Mammary epithelial cell (primary cell): Measurements from ENCODE around the gene TST.

ENCODE experiments used
- CTCF ChIP-seq, 2 donors: IDR thresholded peaks in 1 of 2; conservative IDR thresholded peaks in 1 of 2; 2 replicates each; pipeline ENCODE4 v1.5.1; 2011 to 2012; ENCODE audit warnings: inconsistent platforms in 2 of 2, low read length in 2 of 2, mild to moderate bottlenecking in 2 of 2, control low read depth in 1 of 2, low read depth in 1 of 2; ENCODE audit not compliant: insufficient read depth in 1 of 2; ENCODE audit errors: extremely low read depth in 1 of 2
- EZH2 ChIP-seq: IDR thresholded peaks from 2 replicates; pipeline ENCODE4 v1.6.1; 2012; ENCODE audit warnings: low read length, inconsistent platforms, borderline replicate concordance

GRCh38 chr22:37018086-37018814, 997 bp downstream of the TST start:
- TF ChIP-seq CTCF (conservative IDR thresholded peaks at IDR 0.05 in 1 of 2, IDR thresholded peaks at IDR 0.05 in 1 of 2; ENCODE audit: extremely low read depth in 1 of 2, insufficient read depth in 1 of 2, low read depth in 1 of 2, low read length in 2 of 2) (no peak), EZH2 (no peak)
